GM13976 (cell line): Measurements from ENCODE around the gene ZNF256.

ENCODE experiments used
- DNase-seq: peaks from one replicate; pipeline ENCODE4 v3.0.0; 2012; ENCODE audit warnings: low spot score
- in situ Hi-C: fragments of 300-500 bp; cut with MboI; formaldehyde crosslinking; loops from one replicate; pipeline ENCODE4 v1.12.0; 2022; ENCODE audit warnings: low sequenced_read_pairs, mixed read lengths, inconsistent platforms; ENCODE audit not compliant: unreplicated experiment
- TF ChIP-seq, protein P1 (sequence below): IDR thresholded peaks from 2 replicates; pipeline ENCODE4 v1.5.1; 2012; ENCODE audit warnings: borderline replicate concordance, mild to moderate bottlenecking; ENCODE audit not compliant: insufficient read depth; ENCODE audit errors: extremely low read depth, missing control alignments, control extremely low read depth

The ZNF256 gene

DNA sequence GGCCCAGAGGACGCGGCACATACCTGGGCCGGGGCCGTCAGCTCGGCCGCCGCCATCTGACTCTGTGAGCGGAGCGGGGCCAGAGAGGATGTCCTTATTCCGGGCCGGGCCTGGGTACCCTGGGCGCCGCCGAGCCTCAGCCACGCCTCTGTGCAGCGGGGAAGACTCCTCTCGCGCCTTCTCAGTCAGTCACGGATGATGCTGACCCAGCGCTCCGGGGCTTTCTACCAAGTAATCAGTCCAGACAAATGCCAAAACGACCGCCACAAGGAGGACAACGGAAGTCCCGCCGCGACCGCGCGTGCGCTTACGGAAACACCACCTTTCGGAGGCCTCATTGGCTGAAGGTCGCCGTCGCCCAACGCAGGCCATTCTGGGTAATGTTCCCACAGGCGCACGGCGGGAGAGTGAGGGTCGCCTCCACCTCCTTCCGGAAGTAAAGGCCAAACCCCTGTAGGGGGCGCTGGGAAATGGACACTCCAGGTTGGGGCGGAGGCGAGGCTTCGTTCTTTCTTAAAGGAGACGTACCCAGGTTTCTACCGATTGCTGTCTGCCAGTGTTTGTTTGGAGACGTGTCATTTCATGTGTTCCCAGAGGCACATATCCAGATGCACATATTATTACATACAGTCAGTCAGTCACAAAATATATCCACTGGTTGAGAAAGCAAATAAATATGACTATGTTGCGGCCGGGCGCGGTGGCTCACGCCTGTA, at the start of gene ZNF256:
TSS of gene ZNF256 (minus strand) at position 288 of the 716 bp plus-strand sequence. CDS start at position 56, 232 bp downstream.
- DNase-seq: peak; percentile 95
- in situ Hi-C loops: no loop called here
- TF ChIP-seq, protein P1, sequence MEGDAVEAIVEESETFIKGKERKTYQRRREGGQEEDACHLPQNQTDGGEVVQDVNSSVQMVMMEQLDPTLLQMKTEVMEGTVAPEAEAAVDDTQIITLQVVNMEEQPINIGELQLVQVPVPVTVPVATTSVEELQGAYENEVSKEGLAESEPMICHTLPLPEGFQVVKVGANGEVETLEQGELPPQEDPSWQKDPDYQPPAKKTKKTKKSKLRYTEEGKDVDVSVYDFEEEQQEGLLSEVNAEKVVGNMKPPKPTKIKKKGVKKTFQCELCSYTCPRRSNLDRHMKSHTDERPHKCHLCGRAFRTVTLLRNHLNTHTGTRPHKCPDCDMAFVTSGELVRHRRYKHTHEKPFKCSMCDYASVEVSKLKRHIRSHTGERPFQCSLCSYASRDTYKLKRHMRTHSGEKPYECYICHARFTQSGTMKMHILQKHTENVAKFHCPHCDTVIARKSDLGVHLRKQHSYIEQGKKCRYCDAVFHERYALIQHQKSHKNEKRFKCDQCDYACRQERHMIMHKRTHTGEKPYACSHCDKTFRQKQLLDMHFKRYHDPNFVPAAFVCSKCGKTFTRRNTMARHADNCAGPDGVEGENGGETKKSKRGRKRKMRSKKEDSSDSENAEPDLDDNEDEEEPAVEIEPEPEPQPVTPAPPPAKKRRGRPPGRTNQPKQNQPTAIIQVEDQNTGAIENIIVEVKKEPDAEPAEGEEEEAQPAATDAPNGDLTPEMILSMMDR: peak; percentile 33

DNA sequence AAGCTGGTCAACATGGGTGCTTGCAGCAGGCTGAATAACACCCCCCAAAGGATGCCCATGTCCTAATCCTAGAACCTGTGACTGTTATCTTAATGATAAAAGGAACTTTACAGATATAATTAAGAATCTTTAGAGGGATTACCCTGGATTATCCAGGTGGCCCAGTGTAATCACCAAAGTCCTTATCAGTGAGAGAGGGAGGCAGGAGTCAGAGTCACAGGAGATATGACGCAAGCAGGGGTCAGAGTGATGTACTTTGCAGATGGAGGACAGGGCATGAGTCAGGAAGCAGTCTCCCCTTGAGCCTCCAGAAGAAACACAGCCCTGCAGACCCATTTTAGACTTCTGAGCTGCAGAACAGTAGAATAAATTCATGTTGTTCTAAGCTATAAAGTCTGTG, 45.3 kb upstream of the ZNF256 start:
- TF ChIP-seq, protein P1: no peak
- DNase-seq: no peak
- in situ Hi-C loops: no loop called here

DNA sequence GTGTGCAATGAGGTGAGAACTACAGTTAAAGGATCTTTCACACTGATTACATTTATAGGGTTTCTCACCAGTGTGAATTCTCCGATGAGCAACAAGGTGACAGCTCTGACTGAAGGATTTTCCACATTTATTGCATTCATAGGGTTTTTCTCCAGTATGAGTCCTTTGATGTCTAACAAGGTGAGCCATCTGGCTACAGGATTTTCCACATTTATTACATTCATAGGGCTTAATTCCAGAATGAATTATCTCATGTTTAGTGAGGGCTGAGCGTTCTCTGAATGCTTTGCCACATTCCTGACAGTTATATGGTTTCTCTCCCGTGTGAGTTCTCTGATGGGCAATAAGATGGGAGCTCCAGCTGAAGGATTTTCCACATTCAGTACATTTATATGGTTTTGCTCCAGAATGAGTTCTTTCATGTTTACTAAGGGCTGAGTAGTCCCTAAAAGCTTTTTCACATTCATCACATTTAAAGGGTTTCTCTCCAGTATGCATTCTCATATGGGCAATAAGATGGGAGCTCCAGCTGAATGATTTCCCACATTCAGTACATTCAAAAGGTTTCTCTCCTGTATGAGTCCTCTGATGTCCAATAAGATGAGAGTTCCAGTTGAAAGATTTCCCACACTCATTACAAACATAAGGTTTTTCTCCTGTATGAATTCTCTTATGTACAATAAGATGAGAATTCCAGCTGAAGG, 31.2 kb upstream of the ZNF256 start:
- in situ Hi-C loops: no loop called here
- no peak for DNase-seq
- TF ChIP-seq, protein P1: no peak

DNA sequence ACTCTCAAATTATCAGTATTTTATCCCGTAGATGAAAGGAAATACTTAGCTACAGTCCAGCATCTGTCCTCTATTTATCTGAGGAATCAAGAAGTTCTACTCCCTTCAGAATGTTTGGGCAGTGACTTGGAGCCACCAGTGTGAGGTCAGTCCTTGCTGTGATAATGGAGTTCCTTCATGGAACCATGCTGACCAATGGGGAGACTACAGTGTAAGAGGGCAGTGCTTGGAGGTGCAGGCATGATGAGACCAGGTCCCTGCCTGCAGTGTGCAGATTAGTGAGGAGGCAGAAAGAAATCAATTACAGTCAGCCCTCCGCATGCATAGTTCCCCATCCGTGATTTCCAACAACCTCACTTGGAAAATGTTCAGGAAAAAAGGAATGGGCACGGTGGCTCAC, 26.9 kb upstream of the ZNF256 start, which contains the start of gene C19orf18:
TSS of gene C19orf18 (minus strand) at position 101 of the 400 bp plus-strand sequence. CDS start 102 bp downstream, outside the sequence.
- TF ChIP-seq, protein P1: no peak
- in situ Hi-C loops: no loop called here
- no peak for DNase-seq

DNA sequence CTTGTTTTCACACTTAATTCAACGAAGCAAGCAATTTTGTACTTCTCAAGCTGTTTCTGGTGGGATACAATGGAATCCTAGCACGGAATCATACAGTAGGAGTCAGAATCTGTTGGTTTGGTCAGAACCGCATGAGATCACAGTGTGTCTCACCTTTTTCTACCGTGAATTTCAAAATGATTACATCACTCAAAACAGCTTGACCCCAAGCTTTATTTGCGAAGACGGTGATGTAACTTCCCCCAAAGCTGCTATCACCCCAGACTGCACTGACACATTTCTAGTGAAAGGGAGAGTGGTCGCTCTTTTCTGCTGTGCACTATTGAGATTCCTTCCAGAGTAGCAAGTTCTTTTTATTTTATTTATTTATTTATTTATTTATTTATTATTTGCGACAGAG, 17.3 kb upstream of the ZNF256 start:
- in situ Hi-C loops: no loop called here
- DNase-seq: no peak
- TF ChIP-seq, protein P1: no peak

DNA sequence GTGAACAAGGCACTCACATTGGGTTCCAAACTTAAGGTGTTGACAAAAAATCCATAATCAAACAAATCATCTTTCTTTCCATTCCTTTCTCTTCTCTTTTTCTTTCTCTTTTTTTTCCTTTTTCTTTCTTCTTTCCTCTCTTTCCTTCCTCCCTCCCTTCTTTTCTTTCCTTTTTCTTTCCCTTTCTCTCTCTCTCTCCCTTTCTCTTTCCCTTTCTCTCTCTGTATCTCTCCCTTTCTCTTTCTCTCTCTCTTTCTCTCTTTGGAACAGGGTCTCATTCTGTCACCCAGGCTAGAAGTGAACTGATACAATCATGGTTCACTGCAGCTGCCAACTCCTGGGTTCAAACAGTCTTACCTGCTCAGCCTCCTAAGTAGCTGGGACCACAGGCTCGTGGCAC, 14.3 kb upstream of the ZNF256 start:
- TF ChIP-seq, protein P1: no peak
- no peak for DNase-seq
- in situ Hi-C loops: no loop called here
